ENCODE data around the gene EP400.

Gene EP400

GRCh38 chr12:131962069-131962468 is 12.3 kb downstream of the EP400 start:
- CTCF ChIA-PET, result interaction anchor here (0.9 kb wide), 1 partner anchor 9 kb away, joined by 3 read pairs; no protein-coding TSS in a partner anchor
- POLR2A ChIA-PET, result no interaction called here
- Histone ChIP-seq H3K9me3 (ENCODE audit: control insufficient read depth, insufficient read depth, low read depth, low read length) (no peaks in the 10 kb centered on the region), H3K4me1 (ENCODE audit: control insufficient read depth, insufficient read depth, low read length) (peaks cover 9% of the 10 kb centered on the region; the same call in 1 of the 2 replicates), H3K4me3 (ENCODE audit: low read depth, low read length) (no peak overlapping the region), H3K27ac (ENCODE audit: extremely low read depth, low read depth, low read length) (no peak overlapping the region), H3K36me3 (ENCODE audit: control insufficient read depth in 2 of 2, insufficient read depth in 1 of 2, low read length in 2 of 2) (peaks cover 5 to 14% of the 10 kb centered on the region in 2 experiments; a peak in 2 of 3 replicates)
- TF ChIP-seq, protein P1, sequence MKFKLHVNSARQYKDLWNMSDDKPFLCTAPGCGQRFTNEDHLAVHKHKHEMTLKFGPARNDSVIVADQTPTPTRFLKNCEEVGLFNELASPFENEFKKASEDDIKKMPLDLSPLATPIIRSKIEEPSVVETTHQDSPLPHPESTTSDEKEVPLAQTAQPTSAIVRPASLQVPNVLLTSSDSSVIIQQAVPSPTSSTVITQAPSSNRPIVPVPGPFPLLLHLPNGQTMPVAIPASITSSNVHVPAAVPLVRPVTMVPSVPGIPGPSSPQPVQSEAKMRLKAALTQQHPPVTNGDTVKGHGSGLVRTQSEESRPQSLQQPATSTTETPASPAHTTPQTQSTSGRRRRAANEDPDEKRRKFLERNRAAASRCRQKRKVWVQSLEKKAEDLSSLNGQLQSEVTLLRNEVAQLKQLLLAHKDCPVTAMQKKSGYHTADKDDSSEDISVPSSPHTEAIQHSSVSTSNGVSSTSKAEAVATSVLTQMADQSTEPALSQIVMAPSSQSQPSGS (tag by site-specific recombination; IDR thresholded peaks at IDR 0.05; ENCODE audit: low read depth), result no peak
- TF ChIP-seq MEIS1 (CRISPR knock-in tag; IDR thresholded peaks at IDR 0.05; ENCODE audit: borderline replicate concordance), result no peak
- TF ChIP-seq ZBTB7A (tag by site-specific recombination; IDR thresholded peaks at IDR 0.05; ENCODE audit: low read depth), result no peak
- no peak for TF ChIP-seq ZNF133 (tag by site-specific recombination; IDR thresholded peaks at IDR 0.05)
- TF ChIP-seq ZNF121 (tag by site-specific recombination; IDR thresholded peaks at IDR 0.05), result no peak
- TF ChIP-seq ZNF692 (tag by site-specific recombination; IDR thresholded peaks at IDR 0.05), result no peak
- TF ChIP-seq WT1 (tag by site-specific recombination; IDR thresholded peaks at IDR 0.05), result no peak
- no peak for TF ChIP-seq BCL11A (tag by site-specific recombination; IDR thresholded peaks at IDR 0.05; ENCODE audit: low read depth)
- TF ChIP-seq ZNF416 (tag by site-specific recombination; IDR thresholded peaks at IDR 0.05), result no peak
- no peak for TF ChIP-seq ZNF174 (tag by site-specific recombination; IDR thresholded peaks at IDR 0.05)
- TF ChIP-seq ZNF530 (tag by site-specific recombination; IDR thresholded peaks at IDR 0.05; ENCODE audit: low read depth), result no peak
- no peak for TF ChIP-seq ZIC2 (tag by site-specific recombination; IDR thresholded peaks at IDR 0.05)
- no peak for TF ChIP-seq ZNF350 (tag by site-specific recombination; IDR thresholded peaks at IDR 0.05)
- no peak for TF ChIP-seq ZNF23 (tag by site-specific recombination; IDR thresholded peaks at IDR 0.05; ENCODE audit: borderline replicate concordance)
- TF ChIP-seq ZNF776 (tag by site-specific recombination; IDR thresholded peaks at IDR 0.05; ENCODE audit: borderline replicate concordance), result no peak
- TF ChIP-seq ZNF138 (tag by site-specific recombination; IDR thresholded peaks at IDR 0.05; ENCODE audit: borderline replicate concordance), result no peak
- no peak for TF ChIP-seq ZNF76 (tag by site-specific recombination; IDR thresholded peaks at IDR 0.05; ENCODE audit: borderline replicate concordance, low read depth)
- no peak for TF ChIP-seq SP2 (tag by site-specific recombination; IDR thresholded peaks at IDR 0.05)
- TF ChIP-seq ZFP41 (tag by site-specific recombination; IDR thresholded peaks at IDR 0.05; ENCODE audit: borderline replicate concordance), result no peak

DNA sequence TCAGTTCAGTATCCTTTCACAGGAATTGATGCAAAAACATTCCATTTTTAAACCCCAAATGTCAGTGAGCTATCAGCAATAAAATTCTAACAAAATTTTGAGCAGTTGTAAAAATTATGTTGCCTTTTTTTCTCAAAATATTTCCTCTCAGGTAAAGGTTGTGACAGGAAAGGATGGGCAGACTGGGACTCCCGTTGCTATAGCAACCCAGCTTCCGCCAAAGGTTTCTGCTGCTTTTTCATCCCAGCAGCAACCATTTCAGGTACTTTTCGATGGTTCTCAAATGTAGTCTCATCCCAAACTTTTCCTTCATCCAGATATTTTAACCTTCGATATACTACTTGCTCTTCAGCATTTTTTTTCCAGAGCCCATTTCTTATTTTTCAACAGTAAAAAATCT is 13.6 kb downstream of the EP400 start:
- H3K27ac ChIP-seq (ENCODE audit: extremely low read depth, low read depth, low read length), result no peak overlapping the region
- H3K9me3 ChIP-seq (ENCODE audit: control insufficient read depth, insufficient read depth, low read depth, low read length), result no peaks in the 10 kb centered on the region
- POLR2A ChIA-PET, result no interaction called here
- TF ChIP-seq ZNF211 (tag by site-specific recombination; IDR thresholded peaks at IDR 0.05; ENCODE audit: low read depth) (no peak), SCRT1 (tag by site-specific recombination; IDR thresholded peaks at IDR 0.05; ENCODE audit: borderline replicate concordance) (no peak), ZFP37 (tag by site-specific recombination; IDR thresholded peaks at IDR 0.05) (no peak), ZNF132 (tag by site-specific recombination; IDR thresholded peaks at IDR 0.05; ENCODE audit: borderline replicate concordance) (no peak)
- TF ChIP-seq, protein P2, sequence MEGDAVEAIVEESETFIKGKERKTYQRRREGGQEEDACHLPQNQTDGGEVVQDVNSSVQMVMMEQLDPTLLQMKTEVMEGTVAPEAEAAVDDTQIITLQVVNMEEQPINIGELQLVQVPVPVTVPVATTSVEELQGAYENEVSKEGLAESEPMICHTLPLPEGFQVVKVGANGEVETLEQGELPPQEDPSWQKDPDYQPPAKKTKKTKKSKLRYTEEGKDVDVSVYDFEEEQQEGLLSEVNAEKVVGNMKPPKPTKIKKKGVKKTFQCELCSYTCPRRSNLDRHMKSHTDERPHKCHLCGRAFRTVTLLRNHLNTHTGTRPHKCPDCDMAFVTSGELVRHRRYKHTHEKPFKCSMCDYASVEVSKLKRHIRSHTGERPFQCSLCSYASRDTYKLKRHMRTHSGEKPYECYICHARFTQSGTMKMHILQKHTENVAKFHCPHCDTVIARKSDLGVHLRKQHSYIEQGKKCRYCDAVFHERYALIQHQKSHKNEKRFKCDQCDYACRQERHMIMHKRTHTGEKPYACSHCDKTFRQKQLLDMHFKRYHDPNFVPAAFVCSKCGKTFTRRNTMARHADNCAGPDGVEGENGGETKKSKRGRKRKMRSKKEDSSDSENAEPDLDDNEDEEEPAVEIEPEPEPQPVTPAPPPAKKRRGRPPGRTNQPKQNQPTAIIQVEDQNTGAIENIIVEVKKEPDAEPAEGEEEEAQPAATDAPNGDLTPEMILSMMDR (tag by site-specific recombination; IDR thresholded peaks at IDR 0.05), result no peak
- peaks cover 6% of the 10 kb centered on the region; the same call in 1 of the 2 replicates for H3K4me1 ChIP-seq (ENCODE audit: control insufficient read depth, insufficient read depth, low read length)
- no peak overlapping the region for H3K4me3 ChIP-seq (ENCODE audit: low read depth, low read length)
- CTCF ChIA-PET, result interaction anchor here (0.7 kb wide), 1 partner anchor 226 kb away, joined by 3 read pairs; no protein-coding TSS in a partner anchor
- H3K36me3 ChIP-seq (ENCODE audit: control insufficient read depth in 2 of 2, insufficient read depth in 1 of 2, low read length in 2 of 2), result peaks cover 5 to 14% of the 10 kb centered on the region in 2 experiments; a peak in 2 of 3 replicates
